K562 (cell line): Measurements from ENCODE around the gene DLGAP1. TPM values are rescaled to one million over a fixed set of nuclear protein-coding genes. Genes with fewer than 3 reads are reported as not detected.

ENCODE experiments used
- BRD4 ChIP-seq: fragments of 200-600 bp; sonication (generic); IDR thresholded peaks from 2 replicates; pipeline ENCODE4 v1.6.1; 2017; ENCODE audit warnings: inconsistent platforms
- EZH2 ChIP-seq: IDR thresholded peaks from 2 replicates; pipeline ENCODE4 v1.6.1; 2012; ENCODE audit warnings: low read depth, mild to moderate bottlenecking, inconsistent platforms, low read length, borderline replicate concordance
- FOXP1 ChIP-seq: sonication (generic); formaldehyde crosslinking; IDR thresholded peaks from 2 replicates; pipeline ENCODE4 v1.8.0; 2022; ENCODE audit warnings: mild to moderate bottlenecking, missing genetic modification reagents
- GABPB1 ChIP-seq: sonication (generic); formaldehyde crosslinking; IDR thresholded peaks from 2 replicates; pipeline ENCODE4 v1.8.0; 2022; ENCODE audit warnings: mild to moderate bottlenecking, missing genetic modification reagents
- GATAD2B ChIP-seq: fragments of 450-650 bp; IDR thresholded peaks from 2 replicates; pipeline ENCODE4 v1.6.1; 2017; ENCODE audit warnings: mild to moderate bottlenecking, borderline replicate concordance
- HDGF ChIP-seq: fragments of 450-650 bp; IDR thresholded peaks from 2 replicates; pipeline ENCODE4 v1.6.1; 2016
- HLTF ChIP-seq: fragments of 450-650 bp; IDR thresholded peaks from 2 replicates; pipeline ENCODE4 v1.6.1; 2016
- JUN ChIP-seq, 2 experiments: sonication (generic) in 1 of 2; formaldehyde crosslinking in 1 of 2; IDR thresholded peaks; 2 replicates each; pipeline versions ENCODE4 v1.6.1 to v1.8.0; 2012 to 2022; ENCODE audit warnings: borderline replicate concordance in 2 of 2, mild to moderate bottlenecking in 2 of 2, improper control_type of control experiment in 1 of 2, low read depth in 1 of 2, low read length in 1 of 2, missing genetic modification reagents in 1 of 2
- KDM2B ChIP-seq: fragments of 250-450 bp; sonication (Bioruptor Pico); IDR thresholded peaks from 2 replicates; pipeline ENCODE4 v1.8.0; 2021; ENCODE audit warnings: mild to moderate bottlenecking, moderate library complexity
- NBN ChIP-seq: fragments of 450-650 bp; IDR thresholded peaks from 2 replicates; pipeline ENCODE4 v1.6.1; 2016; ENCODE audit warnings: low read depth, mild to moderate bottlenecking
- PHF21A ChIP-seq: fragments of 450-650 bp; IDR thresholded peaks from 2 replicates; pipeline ENCODE4 v1.6.1; 2017; ENCODE audit warnings: low read depth, borderline replicate concordance
- RB1 ChIP-seq: fragments of 450-650 bp; IDR thresholded peaks from 2 replicates; pipeline ENCODE4 v1.6.1; 2017; ENCODE audit warnings: low read depth, mild to moderate bottlenecking
- RBFOX2 ChIP-seq: fragments of 200-400 bp; formaldehyde crosslinking; IDR thresholded peaks from 2 replicates; pipeline ENCODE4 v1.6.1; 2017; ENCODE audit warnings: low read depth, mild to moderate bottlenecking, low read length, moderate library complexity
- RFX7 ChIP-seq: fragments of 250-450 bp; sonication (Bioruptor Pico); IDR thresholded peaks from 2 replicates; pipeline ENCODE4 v1.5.1; 2021; ENCODE audit warnings: mild to moderate bottlenecking
- TAF9B ChIP-seq: fragments of 450-650 bp; IDR thresholded peaks from 2 replicates; pipeline ENCODE4 v1.6.1; 2018; ENCODE audit warnings: mild to moderate bottlenecking; ENCODE audit not compliant: partially characterized antibody
- TSC22D4 ChIP-seq: fragments of 450-650 bp; IDR thresholded peaks from 2 replicates; pipeline ENCODE4 v1.6.1; 2016; ENCODE audit warnings: missing genetic modification characterization, missing biosample characterization, control low read depth
- ZFP36 ChIP-seq: fragments of 150-350 bp; IDR thresholded peaks from 2 replicates; pipeline ENCODE4 v1.6.1; 2018; ENCODE audit warnings: low read length, low read depth; ENCODE audit not compliant: partially characterized antibody
- ZNF175 ChIP-seq: fragments of 200-800 bp; sonication (Bioruptor generic); IDR thresholded peaks from 2 replicates; pipeline ENCODE4 v1.6.1; 2016; ENCODE audit warnings: low read depth, mild to moderate bottlenecking, missing genetic modification characterization, missing compliant biosample characterization
- polyA plus RNA-seq, 8 experiments: library from polyadenylated mRNA; depleted of rRNA in 4 of 8; stranded (reverse) in 5 of 8; unstranded in 3 of 8; fragments of >200 nt; fragmentation: Nextera tagmentation in 2 of 8; fragmentation: Illumina TruSeq in 1 of 8; extraction: Ambion mirVana in 2 of 8; extraction: Trizol in 1 of 8; gene quantifications; 2 replicates each; pipeline versions ENCODE4 v1.2.1 to v1.2.3, GENCODE V29; 2011 to 2014; ENCODE audit warnings: inconsistent platforms in 1 of 8, missing spikeins in 1 of 8
- total RNA-seq, 7 experiments: library from RNA; depleted of rRNA in 6 of 7; stranded (reverse); fragments of >200 nt in 6 of 7; fragmentation: Illumina TruSeq in 2 of 7; extraction: Trizol in 2 of 7; gene quantifications; 2 replicates each; pipeline versions ENCODE4 v1.2.1 to v1.2.3, GENCODE V29; 2011 to 2021; ENCODE audit warnings: low replicate concordance in 1 of 7
- TF ChIP-seq, protein P1 (sequence below): fragments of 250-450 bp; sonication (Bioruptor Pico); IDR thresholded peaks from 2 replicates; pipeline ENCODE4 v1.8.0; 2022; ENCODE audit warnings: inconsistent platforms
- TF ChIP-seq, protein P2 (sequence below): IDR thresholded peaks from 2 replicates; pipeline ENCODE4 v1.6.1; 2016; ENCODE audit warnings: missing genetic modification characterization, missing compliant biosample characterization
- TF ChIP-seq, protein P3 (sequence below): sonication (generic); formaldehyde crosslinking; IDR thresholded peaks from 2 replicates; pipeline ENCODE4 v1.8.1; 2023; ENCODE audit warnings: mild to moderate bottlenecking, missing genetic modification reagents
- TF ChIP-seq, protein P4 (sequence below): fragments of 450-650 bp; IDR thresholded peaks from 2 replicates; pipeline ENCODE4 v1.6.1; 2018; ENCODE audit warnings: mild to moderate bottlenecking, low read depth; ENCODE audit not compliant: partially characterized antibody

DLGAP1 gene
- total and polyA plus RNA-seq, 9 of the 15 experiments (the other 6 are each of a cell fraction or from before 2014, with no cell fraction given) = 0.04 to 0.22 (median 0.08) TPM

DNA sequence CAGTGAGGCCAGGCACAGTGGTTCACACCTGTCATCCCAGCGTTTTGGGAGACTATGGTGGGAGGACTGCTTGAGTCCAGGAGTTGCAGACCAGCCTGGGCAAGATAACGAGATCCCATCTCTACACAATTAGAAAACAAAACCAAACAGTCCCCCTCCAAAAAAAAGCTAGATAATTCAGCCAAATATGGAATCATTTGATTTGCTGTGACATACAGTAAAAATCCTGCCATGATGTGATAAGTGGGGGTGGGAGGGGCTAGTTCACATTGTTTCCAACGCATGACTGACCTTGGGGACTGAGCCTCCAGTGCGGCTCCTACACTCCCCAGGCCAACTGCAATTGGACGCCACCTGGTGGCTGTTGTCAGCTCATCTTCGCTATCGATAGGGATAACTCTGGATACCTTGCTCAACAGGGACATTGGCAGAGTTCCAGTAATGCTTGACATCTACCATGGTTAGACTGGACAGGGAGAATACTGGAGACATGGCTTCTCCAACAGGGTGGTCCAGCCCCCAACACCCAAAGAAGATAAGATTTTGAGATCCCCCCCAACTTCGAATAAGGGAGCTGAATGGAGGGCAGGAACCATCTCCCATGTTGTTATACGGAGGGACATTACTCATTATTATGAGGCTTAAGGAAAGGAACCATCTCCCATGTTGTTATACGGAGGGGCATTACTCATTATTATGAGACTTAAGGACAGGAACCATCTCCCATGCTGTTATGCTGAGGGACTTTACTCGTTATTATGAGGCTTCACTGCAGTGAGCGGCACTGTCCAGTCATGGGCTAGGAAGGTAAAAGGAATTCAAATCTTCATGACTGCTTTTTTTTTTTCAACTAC, 869.2 kb downstream of the DLGAP1 start (continued):
- TF ChIP-seq, protein P1, sequence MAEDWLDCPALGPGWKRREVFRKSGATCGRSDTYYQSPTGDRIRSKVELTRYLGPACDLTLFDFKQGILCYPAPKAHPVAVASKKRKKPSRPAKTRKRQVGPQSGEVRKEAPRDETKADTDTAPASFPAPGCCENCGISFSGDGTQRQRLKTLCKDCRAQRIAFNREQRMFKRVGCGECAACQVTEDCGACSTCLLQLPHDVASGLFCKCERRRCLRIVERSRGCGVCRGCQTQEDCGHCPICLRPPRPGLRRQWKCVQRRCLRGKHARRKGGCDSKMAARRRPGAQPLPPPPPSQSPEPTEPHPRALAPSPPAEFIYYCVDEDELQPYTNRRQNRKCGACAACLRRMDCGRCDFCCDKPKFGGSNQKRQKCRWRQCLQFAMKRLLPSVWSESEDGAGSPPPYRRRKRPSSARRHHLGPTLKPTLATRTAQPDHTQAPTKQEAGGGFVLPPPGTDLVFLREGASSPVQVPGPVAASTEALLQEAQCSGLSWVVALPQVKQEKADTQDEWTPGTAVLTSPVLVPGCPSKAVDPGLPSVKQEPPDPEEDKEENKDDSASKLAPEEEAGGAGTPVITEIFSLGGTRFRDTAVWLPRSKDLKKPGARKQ (CRISPR knock-in tag) = peak; percentile 85; the same call in 1 of the 2 replicates
- peak; percentile 37; the same call in 1 of the 2 replicates for TF ChIP-seq GABPB1 (CRISPR knock-in tag)
- TF ChIP-seq KDM2B = no peak
- TF ChIP-seq, protein P2, sequence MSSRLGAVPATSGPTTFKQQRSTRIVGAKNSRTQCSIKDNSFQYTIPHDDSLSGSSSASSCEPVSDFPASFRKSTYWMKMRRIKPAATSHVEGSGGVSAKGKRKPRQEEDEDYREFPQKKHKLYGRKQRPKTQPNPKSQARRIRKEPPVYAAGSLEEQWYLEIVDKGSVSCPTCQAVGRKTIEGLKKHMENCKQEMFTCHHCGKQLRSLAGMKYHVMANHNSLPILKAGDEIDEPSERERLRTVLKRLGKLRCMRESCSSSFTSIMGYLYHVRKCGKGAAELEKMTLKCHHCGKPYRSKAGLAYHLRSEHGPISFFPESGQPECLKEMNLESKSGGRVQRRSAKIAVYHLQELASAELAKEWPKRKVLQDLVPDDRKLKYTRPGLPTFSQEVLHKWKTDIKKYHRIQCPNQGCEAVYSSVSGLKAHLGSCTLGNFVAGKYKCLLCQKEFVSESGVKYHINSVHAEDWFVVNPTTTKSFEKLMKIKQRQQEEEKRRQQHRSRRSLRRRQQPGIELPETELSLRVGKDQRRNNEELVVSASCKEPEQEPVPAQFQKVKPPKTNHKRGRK (tag) = no peak
- TF ChIP-seq RFX7 = no peak
- peak; percentile 66; the same call in 1 of the 2 replicates for TF ChIP-seq JUN (IDR thresholded peaks at IDR 0.05; ENCODE audit: borderline replicate concordance, low read depth, low read length)
- TF ChIP-seq JUN (CRISPR knock-in tag; IDR thresholded peaks at IDR 0.05; ENCODE audit: borderline replicate concordance) = no peak; the same call in 1 of the 2 replicates
- TF ChIP-seq TSC22D4 (tag) = no peak
- TF ChIP-seq HDGF = no peak
- TF ChIP-seq RBFOX2 = no peak
- peak; percentile 94 for TF ChIP-seq RB1
- 0 out of 2 replicates have a peak, but pooled peaks have one; percentile 5 for TF ChIP-seq PHF21A
- no peak for TF ChIP-seq HLTF
- no peak for TF ChIP-seq BRD4
- TF ChIP-seq FOXP1 = no peak
- peak; percentile 73 for TF ChIP-seq NBN
- TF ChIP-seq GATAD2B = no peak
- no peak for TF ChIP-seq EZH2
- TF ChIP-seq, protein P3, sequence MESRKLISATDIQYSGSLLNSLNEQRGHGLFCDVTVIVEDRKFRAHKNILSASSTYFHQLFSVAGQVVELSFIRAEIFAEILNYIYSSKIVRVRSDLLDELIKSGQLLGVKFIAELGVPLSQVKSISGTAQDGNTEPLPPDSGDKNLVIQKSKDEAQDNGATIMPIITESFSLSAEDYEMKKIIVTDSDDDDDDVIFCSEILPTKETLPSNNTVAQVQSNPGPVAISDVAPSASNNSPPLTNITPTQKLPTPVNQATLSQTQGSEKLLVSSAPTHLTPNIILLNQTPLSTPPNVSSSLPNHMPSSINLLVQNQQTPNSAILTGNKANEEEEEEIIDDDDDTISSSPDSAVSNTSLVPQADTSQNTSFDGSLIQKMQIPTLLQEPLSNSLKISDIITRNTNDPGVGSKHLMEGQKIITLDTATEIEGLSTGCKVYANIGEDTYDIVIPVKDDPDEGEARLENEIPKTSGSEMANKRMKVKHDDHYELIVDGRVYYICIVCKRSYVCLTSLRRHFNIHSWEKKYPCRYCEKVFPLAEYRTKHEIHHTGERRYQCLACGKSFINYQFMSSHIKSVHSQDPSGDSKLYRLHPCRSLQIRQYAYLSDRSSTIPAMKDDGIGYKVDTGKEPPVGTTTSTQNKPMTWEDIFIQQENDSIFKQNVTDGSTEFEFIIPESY (CRISPR knock-in tag) = 0 out of 2 replicates have a peak, but pooled peaks have one; percentile 36
- TF ChIP-seq, protein P4, sequence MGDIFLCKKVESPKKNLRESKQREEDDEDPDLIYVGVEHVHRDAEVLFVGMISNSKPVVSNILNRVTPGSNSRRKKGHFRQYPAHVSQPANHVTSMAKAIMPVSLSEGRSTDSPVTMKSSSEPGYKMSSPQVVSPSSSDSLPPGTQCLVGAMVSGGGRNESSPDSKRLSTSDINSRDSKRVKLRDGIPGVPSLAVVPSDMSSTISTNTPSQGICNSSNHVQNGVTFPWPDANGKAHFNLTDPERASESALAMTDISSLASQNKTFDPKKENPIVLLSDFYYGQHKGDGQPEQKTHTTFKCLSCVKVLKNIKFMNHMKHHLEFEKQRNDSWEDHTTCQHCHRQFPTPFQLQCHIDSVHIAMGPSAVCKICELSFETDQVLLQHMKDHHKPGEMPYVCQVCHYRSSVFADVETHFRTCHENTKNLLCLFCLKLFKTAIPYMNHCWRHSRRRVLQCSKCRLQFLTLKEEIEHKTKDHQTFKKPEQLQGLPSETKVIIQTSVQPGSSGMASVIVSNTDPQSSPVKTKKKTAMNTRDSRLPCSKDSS = no peak
- TF ChIP-seq ZFP36 = no peak
- no peak for TF ChIP-seq TAF9B
- TF ChIP-seq ZNF175 (CRISPR knock-in tag) = peak; percentile 18; the same call in 1 of the 2 replicates
